GM10847 (cell line): ENCODE data around the gene IL36B.

ENCODE experiments used
- POLR2A ChIP-seq: IDR thresholded peaks from 2 replicates; pipeline ENCODE4 v1.6.1; 2011; ENCODE audit not compliant: insufficient read length; ENCODE audit errors: extremely low read depth

Gene IL36B

DNA sequence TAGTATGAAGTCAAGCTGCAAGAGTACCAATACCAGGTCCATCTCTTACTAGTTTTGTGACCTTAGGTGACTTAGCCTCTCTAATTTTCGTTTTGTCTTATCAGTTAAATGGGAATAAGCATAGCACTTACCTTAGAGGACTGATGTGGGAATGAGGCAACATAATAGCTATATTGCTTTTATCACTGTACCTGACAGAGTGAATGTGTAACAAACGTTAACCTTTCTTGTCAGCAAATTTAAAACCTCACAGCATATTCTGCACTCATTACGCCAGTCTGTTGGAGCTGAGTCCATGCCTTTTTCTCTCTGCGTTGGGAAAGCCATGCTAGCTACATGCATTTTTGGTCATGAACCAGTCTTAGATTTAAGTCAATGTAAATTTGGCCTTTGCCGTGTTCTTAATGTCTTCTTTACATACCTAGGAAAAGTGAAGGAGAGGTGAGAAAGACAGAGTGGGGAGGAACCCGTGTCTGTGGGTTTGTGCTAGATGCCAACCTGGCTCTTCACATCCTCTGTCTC is at the start of gene IL36B:
IL36B (minus strand) TSS at position 472 of the 522 bp plus-strand sequence.
- no peak for TF ChIP-seq POLR2A

DNA sequence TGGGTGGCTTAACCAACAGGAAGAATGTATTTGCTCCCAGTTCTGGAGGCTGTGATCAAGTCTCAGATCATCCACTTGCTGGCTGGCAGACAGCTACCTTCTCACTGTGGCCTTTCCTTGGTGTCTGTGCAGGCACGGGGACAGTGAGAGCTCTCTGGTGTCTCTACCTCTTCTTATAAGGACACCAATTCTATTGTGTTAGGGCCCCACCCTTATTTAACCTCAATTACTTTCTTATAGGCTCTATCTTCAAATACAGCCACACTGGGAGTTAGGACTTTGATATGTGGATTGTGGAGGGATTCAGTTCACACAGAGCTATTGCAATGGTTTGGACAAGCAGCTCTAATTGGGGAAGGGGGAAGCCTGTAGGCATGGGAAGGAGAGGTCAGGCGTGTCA is 49.5 kb upstream of the IL36B start:
- no peak for TF ChIP-seq POLR2A

- TF ChIP-seq POLR2A, result no peak
Measured at GRCh38 chr2:113098532-113098931, 45.9 kb upstream of the IL36B start.

DNA sequence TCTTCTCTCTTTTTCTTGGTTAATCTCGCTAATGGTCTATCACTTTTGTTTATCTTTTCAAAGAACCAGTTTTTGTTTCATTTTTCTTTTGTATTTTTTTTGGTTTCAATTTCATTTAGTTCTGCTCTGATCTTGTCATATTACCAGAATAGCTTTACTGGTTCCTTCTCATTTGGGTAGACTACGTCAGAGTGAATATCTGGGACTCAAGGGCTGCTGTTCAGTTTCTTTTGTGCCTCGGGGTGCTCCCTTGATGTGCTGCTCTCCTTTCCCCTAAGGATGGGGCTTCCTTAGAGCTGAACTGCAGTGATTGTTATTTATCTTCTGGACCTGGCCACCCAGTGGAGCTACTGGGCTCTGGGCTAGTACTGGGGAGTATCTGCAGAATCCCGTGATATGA is 45.4 kb upstream of the IL36B start:
- TF ChIP-seq POLR2A, result no peak

DNA sequence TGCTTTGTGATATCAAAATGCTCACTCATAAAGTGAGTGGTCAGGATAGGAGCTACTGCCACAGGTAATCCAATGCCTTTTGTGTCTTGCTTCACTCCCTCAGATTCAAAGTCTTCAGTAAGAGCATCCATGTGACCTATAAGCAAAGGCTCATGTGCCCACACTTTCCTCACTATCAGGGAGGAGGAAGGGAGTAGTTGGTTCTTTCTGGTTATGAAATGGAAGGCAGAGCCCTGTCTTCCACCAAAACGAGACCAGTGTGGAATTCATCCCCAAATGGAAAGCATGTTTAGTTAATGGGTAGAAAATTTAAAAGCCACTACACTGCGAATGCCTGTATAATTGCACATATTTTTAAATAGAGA is 40.9 kb upstream of the IL36B start:
- TF ChIP-seq POLR2A, result no peak

GRCh38 chr2:113092864-113093612 is 40.4 kb upstream of the IL36B start:
- no peak for TF ChIP-seq POLR2A

GRCh38 chr2:113091231-113091896 is 38.7 kb upstream of the IL36B start:
- TF ChIP-seq POLR2A, result no peak

- no peak for TF ChIP-seq POLR2A
Measured at GRCh38 chr2:113089916-113090315, 37.2 kb upstream of the IL36B start.

- no peak for TF ChIP-seq POLR2A
Measured at GRCh38 chr2:113088213-113088992, 35.7 kb upstream of the IL36B start.

GRCh38 chr2:113085542-113085941 is 32.9 kb upstream of the IL36B start:
- TF ChIP-seq POLR2A, result no peak

DNA sequence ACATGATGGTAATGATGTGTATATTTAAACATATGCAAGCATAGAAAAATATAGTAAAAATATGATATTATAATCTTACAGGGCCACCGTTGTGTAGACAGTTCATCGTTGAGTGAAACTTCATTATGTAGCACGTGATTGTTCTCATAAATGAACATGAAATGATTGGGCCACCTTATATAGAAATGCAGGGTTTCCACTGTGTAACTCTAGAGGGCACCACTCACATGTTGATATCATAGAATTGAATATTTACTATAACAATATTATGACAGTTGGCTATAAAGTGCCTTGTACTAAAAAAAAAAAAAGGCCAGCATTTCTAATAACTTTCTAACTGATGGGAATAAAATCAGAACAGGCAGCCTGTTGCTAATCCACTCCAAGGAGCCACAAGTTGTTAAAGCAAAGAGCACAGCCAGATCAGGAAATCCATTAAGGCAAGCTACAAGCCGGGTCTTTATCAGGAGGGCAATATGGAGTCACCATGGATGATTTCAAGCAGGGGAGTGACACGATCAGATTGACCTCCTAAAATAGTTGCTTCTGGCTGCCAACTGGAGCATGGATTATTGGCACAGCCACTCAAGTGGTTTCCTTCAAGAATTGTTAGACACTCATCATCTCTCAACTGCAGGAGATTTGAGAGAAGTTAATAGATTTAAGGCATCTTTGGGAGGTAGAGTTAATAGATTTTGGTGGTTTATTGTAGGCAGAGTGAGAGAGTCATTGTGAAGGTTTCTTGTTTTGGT is 31.8 kb upstream of the IL36B start:
- TF ChIP-seq POLR2A, result no peak

DNA sequence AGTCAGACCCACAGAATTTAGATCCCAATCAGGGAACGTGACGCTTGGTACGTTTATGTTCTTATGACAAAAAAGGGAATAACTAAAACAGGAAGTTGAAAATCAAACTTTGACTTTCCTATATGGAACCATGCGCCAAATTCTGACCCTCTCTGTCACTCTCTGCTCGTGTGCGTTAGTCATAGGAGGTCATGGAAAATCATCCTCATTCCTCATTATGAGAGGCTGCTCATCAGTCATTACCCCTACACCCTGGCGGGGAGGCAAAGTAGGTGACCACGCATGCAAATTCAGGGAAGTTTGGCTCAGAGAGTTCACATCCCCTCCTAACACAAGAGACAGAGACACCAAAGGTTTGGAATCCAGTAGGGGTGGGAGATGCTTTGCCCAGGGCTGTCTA is 30.6 kb upstream of the IL36B start:
- TF ChIP-seq POLR2A, result no peak

DNA sequence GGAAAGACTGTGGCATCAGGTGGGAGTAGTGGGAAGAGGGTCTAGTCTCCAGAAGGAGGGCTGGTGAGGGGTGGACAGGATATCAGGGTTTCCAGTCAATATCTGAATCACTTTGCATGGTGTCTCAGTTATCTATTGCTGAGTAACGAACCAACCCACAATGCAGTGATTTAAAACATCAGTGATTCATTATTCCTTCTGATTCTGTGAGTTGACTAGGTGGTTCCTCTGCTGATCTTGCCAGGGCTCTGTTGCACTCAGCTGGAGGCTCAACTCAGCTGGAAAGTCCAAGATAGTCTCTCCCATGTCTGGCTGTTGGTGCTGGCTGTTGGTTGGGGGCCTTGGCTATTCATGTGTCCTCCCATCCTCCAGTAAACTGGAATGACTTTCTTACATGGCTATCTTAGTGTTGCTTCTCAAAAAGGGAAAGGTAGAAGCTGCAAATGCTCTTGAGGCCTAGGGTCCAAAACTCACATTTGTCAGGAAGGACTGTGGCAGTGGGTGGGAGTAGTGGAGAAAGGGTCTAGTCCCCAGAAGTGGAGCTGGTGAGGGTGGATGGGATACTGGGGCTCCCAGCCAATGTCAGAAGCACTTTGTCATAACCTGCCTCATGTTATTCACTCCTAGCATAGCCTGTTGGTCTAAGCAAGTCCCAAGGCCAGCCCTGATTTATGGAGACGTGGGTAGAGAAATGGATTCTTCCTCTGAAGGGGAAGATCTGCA is 29.0 kb upstream of the IL36B start:
- no peak for TF ChIP-seq POLR2A

DNA sequence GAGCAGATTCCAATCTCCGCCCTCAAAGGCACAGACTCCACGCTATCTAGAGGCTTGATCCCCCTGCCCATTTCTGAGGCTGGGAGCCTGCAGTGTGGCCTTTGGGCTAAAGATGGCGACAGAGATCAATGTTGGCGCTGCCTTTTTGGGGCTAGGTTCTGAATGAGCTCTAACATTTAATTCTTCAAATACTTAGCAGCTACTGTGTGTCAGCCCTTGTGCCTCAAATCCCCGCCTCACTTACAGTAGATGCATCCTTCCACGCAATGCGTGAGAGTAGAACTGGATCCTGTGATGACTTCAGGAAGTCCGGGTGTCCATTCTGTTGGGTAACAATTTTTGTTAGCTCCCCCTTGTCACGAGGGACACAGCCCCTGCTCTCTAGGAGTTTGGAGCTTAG is 27.5 kb upstream of the IL36B start:
- no peak for TF ChIP-seq POLR2A

DNA sequence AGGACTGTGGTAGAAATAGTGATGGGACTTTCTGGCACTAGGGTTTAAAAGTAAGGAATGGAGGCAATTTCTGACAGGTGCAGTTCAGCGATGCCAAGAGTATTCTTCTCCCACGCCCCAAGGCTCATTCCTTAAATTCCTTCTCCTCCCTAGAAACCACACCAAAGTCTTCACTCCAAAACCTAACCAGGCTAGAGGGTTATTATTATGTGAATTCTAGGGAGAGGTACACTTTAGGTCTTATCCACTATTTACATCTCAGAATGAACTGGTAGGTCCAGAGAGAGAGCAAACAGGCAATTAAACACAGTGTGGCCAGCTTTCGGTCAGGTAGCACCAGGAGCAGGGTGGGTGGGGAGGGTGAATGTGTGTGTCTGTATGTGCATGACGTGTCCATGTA is 26.5 kb upstream of the IL36B start:
- no peak for TF ChIP-seq POLR2A

- no peak for TF ChIP-seq POLR2A
Measured at GRCh38 chr2:113078350-113078839, 25.7 kb upstream of the IL36B start.
